Gastrocnemius medialis (tissue), 4 donors: Measurements from ENCODE around the gene CDA. TPM values are rescaled to one million over a fixed set of nuclear protein-coding genes. Genes with fewer than 3 reads are reported as not detected.

ENCODE experiments used
- ATAC-seq, 2 donors: fragments of 150-250 bp; one replicate each; pipeline ENCODE4 v1.9.1; 2016
- DNase-seq, 2 donors: peaks; one replicate each; pipeline ENCODE4 v3.0.0-alpha.2; 2019
- H3K27ac ChIP-seq, 4 donors: fragments of 200-600 bp; sonication (generic); 1 replicate in 1 of 4; 2 replicates in 3 of 4; pipeline ENCODE4 v1.5.1; 2016 to 2018; ENCODE audit warnings: mild to moderate bottlenecking in 2 of 4, moderate library complexity in 1 of 4
- H3K27me3 ChIP-seq, 3 donors: fragments of 200-600 bp; sonication (generic) in 2 of 3; 1 replicate in 1 of 3; 2 replicates in 2 of 3; pipeline versions ENCODE4 v1.5.1 to v1.6.0; 2016 to 2019; ENCODE audit warnings: mild to moderate bottlenecking in 1 of 3, moderate library complexity in 1 of 3
- H3K36me3 ChIP-seq, 2 donors: fragments of 200-600 bp; sonication (generic) in 1 of 2; one replicate each; pipeline ENCODE4 v1.5.1; 2017 to 2018
- H3K4me1 ChIP-seq, 2 donors: fragments of 200-600 bp; sonication (generic) in 1 of 2; one replicate each; pipeline ENCODE4 v1.5.1; 2016 to 2017; ENCODE audit warnings: mild to moderate bottlenecking in 2 of 2
- H3K4me3 ChIP-seq, 4 donors: fragments of 200-600 bp; sonication (generic) in 3 of 4; 1 replicate in 1 of 4; 2 replicates in 3 of 4; pipeline ENCODE4 v1.5.1; 2016 to 2019; ENCODE audit warnings: mild to moderate bottlenecking in 2 of 4
- H3K9me3 ChIP-seq, 3 donors: fragments of 200-600 bp; sonication (generic) in 2 of 3; 1 replicate in 1 of 3; 2 replicates in 2 of 3; pipeline ENCODE4 v1.5.1; 2016 to 2019
- POLR2A ChIP-seq, 2 donors: fragments of 450-650 bp; IDR thresholded peaks; one replicate each; pipeline ENCODE4 v1.6.1; 2017; ENCODE audit warnings: antibody characterized with exemption in 2 of 2, mild to moderate bottlenecking in 2 of 2, moderate library complexity in 2 of 2
- in situ Hi-C, 4 donors: fragments of 200-750 bp; cut with MboI; loops; one replicate each; pipeline versions ENCODE4 v1.15.0 to v1.8.0; 2017; ENCODE audit warnings: low sequenced_read_pairs in 4 of 4
- intact Hi-C: fragments of 100-400 bp; cut with DNase I; formaldehyde crosslinking; loops from one replicate; pipeline ENCODE4 v1.15.1; 2023; ENCODE audit warnings: low total_unique reads
- total RNA-seq, 4 donors: library from RNA; depleted of rRNA; stranded (reverse); fragments of >200 nt; gene quantifications; one replicate each; pipeline versions ENCODE4 v1.1.0 to v1.2.3, GENCODE V29; 2016
- TF ChIP-seq, protein P1 (sequence below), 5 experiments: fragments of 450-650 bp in 3 of 5; fragments of 200-600 bp in 2 of 5; sonication (generic) in 2 of 5; IDR thresholded peaks in 4 of 5; conservative IDR thresholded peaks in 1 of 5; 1 replicate in 4 of 5; 2 replicates in 1 of 5; pipeline ENCODE4 v1.5.1; 2016 to 2019; ENCODE audit warnings: antibody characterized with exemption in 5 of 5, mild to moderate bottlenecking in 3 of 5, moderate library complexity in 3 of 5

CDA gene
- total RNA-seq, 4 donors from 2014 or later = 0.71 to 1.7 (median 1.2) TPM

DNA sequence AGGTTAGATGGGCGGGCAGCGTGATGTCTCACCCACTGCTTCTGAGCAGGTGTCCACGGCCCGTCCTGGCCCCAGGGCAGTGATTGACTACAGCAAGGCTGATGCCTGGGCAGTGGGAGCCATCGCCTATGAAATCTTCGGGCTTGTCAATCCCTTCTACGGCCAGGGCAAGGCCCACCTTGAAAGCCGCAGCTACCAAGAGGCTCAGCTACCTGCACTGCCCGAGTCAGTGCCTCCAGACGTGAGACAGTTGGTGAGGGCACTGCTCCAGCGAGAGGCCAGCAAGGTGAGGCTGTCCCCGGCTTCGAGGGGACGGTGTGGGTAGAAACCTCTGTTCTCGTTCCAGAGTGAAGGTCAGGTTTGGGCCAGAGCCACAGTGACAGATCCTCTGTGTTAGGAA lies 60.0 kb downstream of the CDA start:
- TF ChIP-seq POLR2A (IDR thresholded peaks at IDR 0.05) = no peak
- TF ChIP-seq, protein P1, sequence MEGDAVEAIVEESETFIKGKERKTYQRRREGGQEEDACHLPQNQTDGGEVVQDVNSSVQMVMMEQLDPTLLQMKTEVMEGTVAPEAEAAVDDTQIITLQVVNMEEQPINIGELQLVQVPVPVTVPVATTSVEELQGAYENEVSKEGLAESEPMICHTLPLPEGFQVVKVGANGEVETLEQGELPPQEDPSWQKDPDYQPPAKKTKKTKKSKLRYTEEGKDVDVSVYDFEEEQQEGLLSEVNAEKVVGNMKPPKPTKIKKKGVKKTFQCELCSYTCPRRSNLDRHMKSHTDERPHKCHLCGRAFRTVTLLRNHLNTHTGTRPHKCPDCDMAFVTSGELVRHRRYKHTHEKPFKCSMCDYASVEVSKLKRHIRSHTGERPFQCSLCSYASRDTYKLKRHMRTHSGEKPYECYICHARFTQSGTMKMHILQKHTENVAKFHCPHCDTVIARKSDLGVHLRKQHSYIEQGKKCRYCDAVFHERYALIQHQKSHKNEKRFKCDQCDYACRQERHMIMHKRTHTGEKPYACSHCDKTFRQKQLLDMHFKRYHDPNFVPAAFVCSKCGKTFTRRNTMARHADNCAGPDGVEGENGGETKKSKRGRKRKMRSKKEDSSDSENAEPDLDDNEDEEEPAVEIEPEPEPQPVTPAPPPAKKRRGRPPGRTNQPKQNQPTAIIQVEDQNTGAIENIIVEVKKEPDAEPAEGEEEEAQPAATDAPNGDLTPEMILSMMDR (IDR thresholded peaks at IDR 0.05 in 4 of 5, conservative IDR thresholded peaks at IDR 0.05 in 1 of 5) = no peak
- Histone ChIP-seq H3K4me3 (no peak overlapping the region), H3K4me1 (no peaks in the 10 kb centered on the region), H3K27me3 (no peaks in the 10 kb centered on the region), H3K27ac (no peak overlapping the region), H3K9me3 (no peaks in the 10 kb centered on the region), H3K36me3 (peaks cover 0 to 84% of the 10 kb centered on the region in 2 donors)
- in situ Hi-C loops (no loop called here), intact Hi-C loops (no loop called here)
- ATAC-seq (no peak), DNase-seq (no peak)

DNA sequence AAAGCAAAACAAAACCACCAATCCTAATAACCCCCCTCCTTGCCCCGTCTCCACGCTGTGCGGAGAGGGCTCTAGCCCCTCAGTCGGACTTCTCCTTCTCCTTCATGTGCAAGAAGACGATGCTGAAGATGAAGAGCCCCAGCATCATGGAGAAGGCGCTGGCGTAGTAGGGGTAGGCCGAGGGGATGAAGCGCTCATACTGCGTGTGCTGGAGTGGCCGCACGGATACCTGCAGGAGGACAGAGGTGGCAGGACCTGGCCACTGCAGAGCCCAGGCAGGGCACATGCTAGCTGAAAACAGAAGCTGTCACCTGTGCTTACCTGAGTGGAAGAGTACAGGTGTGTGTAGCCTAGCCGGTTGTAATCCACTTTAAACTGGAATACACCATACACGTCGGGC lies 63.4 kb downstream of the CDA start:
- no peak for ATAC-seq
- in situ Hi-C loops = no loop called here
- intact Hi-C loops = no loop called here

DNA sequence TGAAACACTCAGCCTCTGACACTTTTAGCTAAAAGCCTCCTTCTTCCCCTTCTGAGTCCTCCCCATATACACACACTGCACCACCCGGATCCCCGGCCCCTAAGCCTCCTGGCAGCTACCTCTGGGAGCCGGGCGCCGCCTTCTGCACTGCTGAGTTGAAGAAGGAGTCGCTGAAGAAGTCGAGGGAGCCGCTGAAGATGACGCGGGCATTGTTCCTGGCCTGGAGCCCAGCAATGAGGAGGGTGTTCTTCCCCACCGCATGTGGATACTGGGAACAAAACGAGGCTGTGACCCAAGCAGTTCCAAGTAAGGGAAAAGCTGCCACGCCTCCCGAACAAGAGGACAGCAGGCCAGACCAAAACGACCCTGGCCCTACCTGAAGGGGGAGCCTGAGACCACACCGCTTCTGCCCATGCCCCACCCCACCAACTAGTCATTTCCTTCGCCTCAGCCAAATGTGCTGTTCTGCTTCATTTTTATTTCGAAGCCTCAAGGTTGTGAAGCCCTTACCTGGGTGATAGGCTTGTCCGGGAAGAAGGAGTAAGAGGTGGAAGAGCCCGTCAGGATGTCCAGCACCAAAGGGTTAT lies 65.3 kb downstream of the CDA start:
- peak; percentile 59 to 74 for ATAC-seq
- no peak overlapping the region for H3K4me3 ChIP-seq
- H3K36me3 ChIP-seq = peaks cover 0 to 75% of the 10 kb centered on the region in 2 donors
- H3K27ac ChIP-seq = peak overlapping the region; percentile 40 to 72 (median 68)
- in situ Hi-C loops (no loop called here), intact Hi-C loops (no loop called here)
- H3K4me1 ChIP-seq = peaks cover 14 to 21% of the 10 kb centered on the region in 2 donors
- peak; percentile 16 to 74 for DNase-seq
- H3K27me3 ChIP-seq = no peaks in the 10 kb centered on the region
- TF ChIP-seq, protein P1 (IDR thresholded peaks at IDR 0.05 in 4 of 5, conservative IDR thresholded peaks at IDR 0.05 in 1 of 5) = no peak
- no peak for TF ChIP-seq POLR2A (IDR thresholded peaks at IDR 0.05)
- H3K9me3 ChIP-seq = no peaks in the 10 kb centered on the region

More for the DNA sequence above, 63.4 kb downstream of the CDA start:
- no peak for DNase-seq
- no peaks in the 10 kb centered on the region for H3K9me3 ChIP-seq
- TF ChIP-seq POLR2A (IDR thresholded peaks at IDR 0.05) = no peak
- TF ChIP-seq, protein P1 (IDR thresholded peaks at IDR 0.05 in 4 of 5, conservative IDR thresholded peaks at IDR 0.05 in 1 of 5) = no peak
- H3K27me3 ChIP-seq = no peaks in the 10 kb centered on the region
- H3K4me3 ChIP-seq = no peak overlapping the region
- peaks cover 0 to 93% of the 10 kb centered on the region in 2 donors for H3K36me3 ChIP-seq
- H3K4me1 ChIP-seq = peaks cover 0 to 4% of the 10 kb centered on the region in 2 donors
- H3K27ac ChIP-seq = no peak overlapping the region

DNA sequence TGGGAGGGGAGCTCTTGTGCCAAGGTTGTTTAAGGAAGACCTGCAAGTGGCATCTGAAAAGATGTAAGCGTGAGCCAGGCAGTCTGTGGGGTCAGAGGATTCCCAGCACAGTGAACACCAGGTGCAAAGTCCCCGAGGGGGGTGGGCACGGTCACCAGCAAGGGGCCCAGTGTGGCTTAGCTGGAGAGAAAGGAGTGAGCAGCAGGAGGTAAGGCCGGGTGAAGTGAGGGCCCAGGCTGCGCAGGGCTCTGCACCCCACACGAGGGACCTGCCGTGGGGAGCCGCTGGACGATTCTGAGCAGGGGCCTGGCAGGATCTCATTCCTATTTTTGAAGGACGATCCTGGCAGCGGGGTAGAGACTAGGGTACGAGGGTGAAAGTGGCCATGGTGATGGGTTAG lies 68.1 kb downstream of the CDA start:
- Histone ChIP-seq H3K36me3 (peaks cover 0 to 50% of the 10 kb centered on the region in 2 donors), H3K9me3 (no peaks in the 10 kb centered on the region), H3K4me3 (no peak overlapping the region), H3K4me1 (peaks cover 33 to 41% of the 10 kb centered on the region in 2 donors), H3K27ac (peak overlapping the region in 2 of 4 donors; percentile 70 to 76), H3K27me3 (no peaks in the 10 kb centered on the region)
- DNase-seq (no peak), ATAC-seq (no peak)
- in situ Hi-C loops = no loop called here
- TF ChIP-seq, protein P1 (IDR thresholded peaks at IDR 0.05 in 4 of 5, conservative IDR thresholded peaks at IDR 0.05 in 1 of 5) = no peak
- no peak for TF ChIP-seq POLR2A (IDR thresholded peaks at IDR 0.05)
- intact Hi-C loops = no loop called here
